Parathyroid adenoma (tissue), 2 donors: Measurements from ENCODE around the gene KCNJ6.
"Not testable (repeated sequence)": the region's sequence is repeated elsewhere in the genome, so short reads cannot be mapped to it uniquely, and the experiment has no call there.

Experiments used
- H2AFZ ChIP-seq: fragments of 300-600 bp; sonication (generic); one replicate; pipeline ENCODE4 v1.7.0; 2017; ENCODE audit warnings: antibody characterized with exemption, mild to moderate bottlenecking
- H3K27ac ChIP-seq: fragments of 300-600 bp; sonication (generic); one replicate; pipeline ENCODE4 v1.7.0; 2017
- H3K27me3 ChIP-seq: fragments of 300-600 bp; sonication (generic); one replicate; pipeline ENCODE4 v1.7.0; 2017; ENCODE audit warnings: low read length; ENCODE audit not compliant: control insufficient read depth, insufficient read depth
- H3K36me3 ChIP-seq: fragments of 300-600 bp; sonication (generic); one replicate; pipeline ENCODE4 v1.7.0; 2017; ENCODE audit warnings: low read length; ENCODE audit not compliant: control insufficient read depth, insufficient read depth
- H3K4me1 ChIP-seq: fragments of 300-600 bp; sonication (generic); one replicate; pipeline ENCODE4 v1.7.0; 2017; ENCODE audit warnings: control low read depth
- H3K4me2 ChIP-seq: fragments of 300-600 bp; sonication (generic); one replicate; pipeline ENCODE4 v1.7.0; 2017; ENCODE audit warnings: low read length
- H3K4me3 ChIP-seq: fragments of 300-600 bp; sonication (generic); one replicate; pipeline ENCODE4 v1.7.0; 2017; ENCODE audit warnings: low read depth, low read length
- H3K79me2 ChIP-seq: fragments of 300-600 bp; sonication (generic); one replicate; pipeline ENCODE4 v1.7.0; 2017; ENCODE audit warnings: control low read depth
- H3K9ac ChIP-seq: fragments of 300-600 bp; sonication (generic); one replicate; pipeline ENCODE4 v1.7.0; 2017; ENCODE audit warnings: mild to moderate bottlenecking
- H3K9me3 ChIP-seq: fragments of 300-600 bp; sonication (generic); one replicate; pipeline ENCODE4 v1.7.0; 2017; ENCODE audit warnings: low read length; ENCODE audit not compliant: control insufficient read depth
- TF ChIP-seq, protein P1 (sequence below): fragments of 300-600 bp; sonication (generic); IDR thresholded peaks from one replicate; pipeline ENCODE4 v1.7.0; 2017; ENCODE audit warnings: antibody characterized with exemption, mild to moderate bottlenecking
- donor health status: primary hyperparathyroidism.

Gene KCNJ6

DNA sequence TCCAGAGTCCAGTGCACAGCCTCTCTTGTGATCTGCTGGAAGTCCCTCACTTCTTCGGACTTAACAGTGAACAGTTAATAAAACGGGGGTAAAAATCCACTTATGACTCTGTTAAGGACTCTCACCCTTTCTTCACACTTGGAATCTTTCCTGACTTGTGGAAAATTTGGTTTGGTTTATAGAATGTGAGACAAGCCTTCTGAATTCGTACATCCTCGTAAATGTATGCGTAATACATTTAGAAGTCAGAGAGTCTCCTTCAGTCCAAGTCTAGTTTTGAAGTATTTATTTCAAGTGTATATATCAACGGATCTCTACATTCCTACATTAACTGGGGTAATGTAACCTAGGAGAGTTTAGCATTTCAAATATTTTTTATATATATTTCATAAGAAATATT is 270.4 kb downstream of the KCNJ6 start:
- H3K9me3 ChIP-seq = no peaks in the 10 kb centered on the region
- H3K9ac ChIP-seq = no peak overlapping the region
- no peak overlapping the region for H2AFZ ChIP-seq
- H3K4me1 ChIP-seq = no peaks in the 10 kb centered on the region
- H3K27me3 ChIP-seq = no peaks in the 10 kb centered on the region
- no peaks in the 10 kb centered on the region for H3K36me3 ChIP-seq
- no peak overlapping the region for H3K4me3 ChIP-seq
- H3K27ac ChIP-seq = no peak overlapping the region
- H3K4me2 ChIP-seq = no peak overlapping the region
- TF ChIP-seq, protein P1, sequence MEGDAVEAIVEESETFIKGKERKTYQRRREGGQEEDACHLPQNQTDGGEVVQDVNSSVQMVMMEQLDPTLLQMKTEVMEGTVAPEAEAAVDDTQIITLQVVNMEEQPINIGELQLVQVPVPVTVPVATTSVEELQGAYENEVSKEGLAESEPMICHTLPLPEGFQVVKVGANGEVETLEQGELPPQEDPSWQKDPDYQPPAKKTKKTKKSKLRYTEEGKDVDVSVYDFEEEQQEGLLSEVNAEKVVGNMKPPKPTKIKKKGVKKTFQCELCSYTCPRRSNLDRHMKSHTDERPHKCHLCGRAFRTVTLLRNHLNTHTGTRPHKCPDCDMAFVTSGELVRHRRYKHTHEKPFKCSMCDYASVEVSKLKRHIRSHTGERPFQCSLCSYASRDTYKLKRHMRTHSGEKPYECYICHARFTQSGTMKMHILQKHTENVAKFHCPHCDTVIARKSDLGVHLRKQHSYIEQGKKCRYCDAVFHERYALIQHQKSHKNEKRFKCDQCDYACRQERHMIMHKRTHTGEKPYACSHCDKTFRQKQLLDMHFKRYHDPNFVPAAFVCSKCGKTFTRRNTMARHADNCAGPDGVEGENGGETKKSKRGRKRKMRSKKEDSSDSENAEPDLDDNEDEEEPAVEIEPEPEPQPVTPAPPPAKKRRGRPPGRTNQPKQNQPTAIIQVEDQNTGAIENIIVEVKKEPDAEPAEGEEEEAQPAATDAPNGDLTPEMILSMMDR = no peak
- no peaks in the 10 kb centered on the region for H3K79me2 ChIP-seq

DNA sequence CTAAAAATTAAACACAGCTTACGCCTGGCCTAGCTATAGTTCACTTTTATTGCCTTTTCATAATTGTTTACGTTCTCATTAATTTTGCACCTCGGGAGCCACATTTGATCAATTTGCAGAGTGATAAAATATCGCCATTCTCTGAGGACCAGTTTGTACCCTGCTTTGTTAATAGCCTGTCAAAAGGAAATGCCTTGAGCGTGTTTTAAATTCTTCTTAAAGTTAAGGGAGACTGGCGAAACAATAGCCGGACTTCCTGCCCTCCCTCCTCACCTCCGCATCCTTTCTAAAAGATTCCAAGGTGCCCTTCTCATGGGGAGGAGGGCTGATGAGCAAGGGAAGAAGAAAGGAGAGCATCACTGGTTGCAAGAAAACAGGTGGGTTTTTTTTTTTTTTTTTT is 271.6 kb downstream of the KCNJ6 start:
- no peak overlapping the region for H2AFZ ChIP-seq
- H3K9ac ChIP-seq = no peak overlapping the region
- TF ChIP-seq, protein P1 = no peak
- no peak overlapping the region for H3K4me3 ChIP-seq
- no peaks in the 10 kb centered on the region for H3K27me3 ChIP-seq
- no peak overlapping the region for H3K27ac ChIP-seq
- no peaks in the 10 kb centered on the region for H3K36me3 ChIP-seq
- no peaks in the 10 kb centered on the region for H3K79me2 ChIP-seq
- H3K9me3 ChIP-seq = no peaks in the 10 kb centered on the region
- H3K4me2 ChIP-seq = no peak overlapping the region
- no peaks in the 10 kb centered on the region for H3K4me1 ChIP-seq

DNA sequence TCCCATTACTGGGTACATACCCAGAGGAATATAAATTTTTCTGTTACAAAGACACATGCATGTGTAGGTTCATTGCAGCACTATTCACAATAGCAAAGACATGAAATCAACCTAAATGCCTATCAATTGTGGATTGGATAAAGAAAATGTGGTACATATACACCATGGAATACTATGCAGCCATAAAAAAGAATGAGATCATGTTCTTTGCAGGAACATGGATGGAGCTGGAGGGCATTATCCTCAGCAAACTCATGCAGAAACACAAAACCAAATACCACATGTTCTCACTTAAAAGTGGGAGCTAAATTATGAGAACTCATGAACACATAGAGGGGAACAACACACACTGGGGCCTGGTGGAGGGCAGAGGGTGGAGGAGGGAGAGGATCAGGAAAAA is 272.4 kb downstream of the KCNJ6 start:
- H3K36me3 ChIP-seq, H3K4me1 ChIP-seq, H3K79me2 ChIP-seq, H3K9me3 ChIP-seq, H3K27me3 ChIP-seq, H3K27ac ChIP-seq, H3K4me2 ChIP-seq, H3K4me3 ChIP-seq, H2AFZ ChIP-seq, H3K9ac ChIP-seq: not testable (repeated sequence)

DNA sequence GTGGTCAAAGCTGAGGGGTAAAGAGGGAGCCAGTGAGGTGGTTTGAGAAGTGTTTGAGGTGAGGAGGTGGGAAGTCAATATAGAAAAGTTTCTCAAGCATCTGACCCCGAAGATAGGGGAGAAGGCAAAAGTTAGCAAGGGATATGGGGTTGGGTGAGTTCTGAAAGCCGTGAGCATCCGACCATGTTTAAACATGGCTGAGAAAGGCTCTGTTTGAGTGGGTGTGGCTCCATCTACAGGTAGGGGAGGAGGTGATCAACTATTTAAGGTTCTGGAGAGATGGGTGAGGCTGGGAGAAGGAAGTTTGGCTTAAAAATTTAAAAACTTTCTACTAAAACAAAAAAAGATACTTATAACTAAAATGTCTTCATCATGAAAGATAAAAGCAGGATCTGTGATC is 273.8 kb downstream of the KCNJ6 start:
- H3K4me1 ChIP-seq = no peaks in the 10 kb centered on the region
- TF ChIP-seq, protein P1 = no peak
- H2AFZ ChIP-seq = no peak overlapping the region
- no peak overlapping the region for H3K4me2 ChIP-seq
- H3K36me3 ChIP-seq = no peaks in the 10 kb centered on the region
- H3K9me3 ChIP-seq = no peaks in the 10 kb centered on the region
- H3K4me3 ChIP-seq = no peak overlapping the region
- no peak overlapping the region for H3K27ac ChIP-seq
- H3K27me3 ChIP-seq = no peaks in the 10 kb centered on the region
- H3K9ac ChIP-seq = no peak overlapping the region
- no peaks in the 10 kb centered on the region for H3K79me2 ChIP-seq

DNA sequence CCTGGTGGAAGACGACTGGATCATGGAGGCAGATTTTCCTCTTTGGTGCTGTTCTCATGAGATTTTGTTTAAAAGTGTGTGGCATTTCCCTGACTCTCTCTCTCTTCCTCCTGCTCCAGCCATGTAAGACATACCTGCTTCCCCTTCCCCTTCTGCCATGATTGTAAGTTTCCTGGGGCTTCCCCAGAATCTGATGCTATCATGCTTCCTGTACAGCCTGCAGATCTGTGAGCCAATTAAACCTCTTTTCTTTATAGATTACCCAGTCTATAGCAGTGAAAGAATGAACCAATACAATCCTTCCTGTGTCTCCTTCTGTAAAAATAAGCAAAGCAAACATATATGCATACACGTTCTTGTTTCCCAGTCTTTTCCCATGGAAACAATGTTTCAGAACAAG is 276.5 kb downstream of the KCNJ6 start:
- Histone ChIP-seq H3K4me1 (no peaks in the 10 kb centered on the region), H3K4me2 (no peak overlapping the region), H3K9ac (no peak overlapping the region), H3K9me3 (no peaks in the 10 kb centered on the region), H3K27me3 (no peaks in the 10 kb centered on the region), H3K79me2 (no peaks in the 10 kb centered on the region), H3K36me3 (no peaks in the 10 kb centered on the region), H3K4me3 (no peak overlapping the region), H2AFZ (no peak overlapping the region), H3K27ac (no peak overlapping the region)
- TF ChIP-seq, protein P1 = no peak
